NCI-H345 treated with DMSO at 0.1 percent for 48 hours (cell line): ENCODE measurements around the gene SFXN2.
"Not testable (repeated sequence)": the region's sequence is repeated elsewhere in the genome, so short reads cannot be mapped to it uniquely, and the experiment has no call there.

Experiments
- DNase-seq: peaks from one replicate; lab custom pipeline; 2025; ENCODE audit not compliant: unreplicated experiment; lab: John Stamatoyannopoulos, UW

SFXN2 gene

GRCh38 chr10:102720337-102720736, 5.9 kb downstream of the SFXN2 start:
- DNase-seq: no peak

- no peak for DNase-seq
These were observed 6.4 kb downstream of the SFXN2 start for GRCh38 chr10:102720775-102721301.

- no peak for DNase-seq
These were observed 7.5 kb downstream of the SFXN2 start for GRCh38 chr10:102721954-102722353.

- DNase-seq: no peak
These were observed 9.6 kb downstream of the SFXN2 start for GRCh38 chr10:102723989-102724388.

DNA sequence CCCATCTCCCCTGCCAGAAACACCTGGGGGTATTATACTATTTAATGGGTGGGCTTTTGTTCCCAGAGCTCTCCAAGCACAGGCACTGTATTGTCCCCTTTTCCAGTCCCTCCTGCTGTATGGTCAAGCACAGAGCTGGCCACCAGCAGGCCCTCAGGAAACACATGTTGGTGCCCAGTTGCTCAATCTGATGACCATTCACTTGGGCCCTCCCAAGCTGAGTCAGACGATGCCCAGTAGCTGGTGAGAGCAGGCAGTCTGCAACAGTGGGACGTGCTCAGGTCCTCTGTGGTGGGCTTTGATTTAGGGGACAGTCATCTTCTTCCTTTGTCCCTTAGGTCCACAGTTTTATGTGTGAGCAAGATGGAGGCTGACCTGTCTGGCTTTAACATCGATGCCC, 11.8 kb downstream of the SFXN2 start:
- DNase-seq: no peak

- DNase-seq: no peak
These were observed 12.8 kb downstream of the SFXN2 start for GRCh38 chr10:102727037-102727818.

- no peak for DNase-seq
These were observed 14.9 kb downstream of the SFXN2 start for GRCh38 chr10:102729029-102730026.

DNA sequence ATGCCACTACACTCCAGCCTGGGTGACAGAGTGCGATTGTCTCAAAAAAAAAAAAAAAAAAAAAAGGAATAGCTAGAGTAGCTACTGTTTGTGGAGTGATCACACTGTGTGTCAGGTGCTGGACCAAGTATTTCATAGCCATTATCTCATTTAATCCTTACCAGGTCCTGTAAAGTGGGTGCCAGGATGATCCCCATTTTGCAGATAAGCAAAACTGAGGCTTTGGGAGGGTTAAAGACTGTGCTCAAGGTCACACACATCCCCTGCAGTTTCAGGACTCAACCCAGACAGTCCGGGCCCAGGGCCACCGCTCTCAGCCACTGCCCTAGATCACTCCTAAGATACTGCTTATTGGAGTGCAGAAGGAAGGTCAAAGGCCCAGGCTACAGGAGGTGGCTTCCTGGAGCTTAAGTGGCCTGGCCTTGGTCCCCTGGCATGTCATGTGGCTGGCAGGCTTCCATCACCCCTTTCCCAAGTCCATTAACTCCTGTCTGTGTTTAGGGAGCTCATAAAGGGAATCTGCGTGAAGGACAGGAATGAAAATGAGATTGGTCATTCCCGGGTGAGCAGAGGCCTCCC, 16.9 kb downstream of the SFXN2 start:
- no peak for DNase-seq

GRCh38 chr10:102732661-102733060, 18.2 kb downstream of the SFXN2 start:
- no peak for DNase-seq

GRCh38 chr10:102735065-102735562, 20.7 kb downstream of the SFXN2 start:
- DNase-seq: no peak

- DNase-seq: no peak
These were observed 24.3 kb downstream of the SFXN2 start for GRCh38 chr10:102738692-102739121.

- DNase-seq: no peak
These were observed 25.8 kb downstream of the SFXN2 start for GRCh38 chr10:102740229-102740628.

DNA sequence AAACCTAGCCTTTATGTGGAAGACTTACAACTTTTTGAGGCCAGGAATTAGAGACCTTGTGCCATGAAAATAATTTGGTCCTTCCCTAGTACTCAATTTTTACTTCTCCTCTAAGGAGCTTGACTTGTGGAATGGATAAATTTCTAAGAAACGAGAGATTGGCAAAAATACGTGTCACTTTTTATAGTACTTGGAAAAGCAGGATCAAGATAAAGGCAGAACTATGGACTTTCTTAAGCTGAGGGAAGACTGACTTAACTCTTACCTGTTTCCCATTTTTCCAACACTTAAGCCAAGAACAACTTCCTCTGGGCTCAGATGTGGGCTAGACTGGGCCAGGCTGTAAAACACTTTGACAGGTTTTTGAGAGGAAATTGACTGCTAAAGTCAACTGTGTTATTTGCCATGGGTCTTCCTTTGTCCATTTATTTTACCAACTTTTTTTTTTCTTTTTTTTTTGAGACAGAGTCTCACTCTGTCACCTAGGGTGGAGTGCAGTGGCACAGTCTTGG, 27.3 kb downstream of the SFXN2 start:
- DNase-seq: no peak

GRCh38 chr10:102742313-102742712, 27.9 kb downstream of the SFXN2 start:
- DNase-seq: not testable (repeated sequence)

DNA sequence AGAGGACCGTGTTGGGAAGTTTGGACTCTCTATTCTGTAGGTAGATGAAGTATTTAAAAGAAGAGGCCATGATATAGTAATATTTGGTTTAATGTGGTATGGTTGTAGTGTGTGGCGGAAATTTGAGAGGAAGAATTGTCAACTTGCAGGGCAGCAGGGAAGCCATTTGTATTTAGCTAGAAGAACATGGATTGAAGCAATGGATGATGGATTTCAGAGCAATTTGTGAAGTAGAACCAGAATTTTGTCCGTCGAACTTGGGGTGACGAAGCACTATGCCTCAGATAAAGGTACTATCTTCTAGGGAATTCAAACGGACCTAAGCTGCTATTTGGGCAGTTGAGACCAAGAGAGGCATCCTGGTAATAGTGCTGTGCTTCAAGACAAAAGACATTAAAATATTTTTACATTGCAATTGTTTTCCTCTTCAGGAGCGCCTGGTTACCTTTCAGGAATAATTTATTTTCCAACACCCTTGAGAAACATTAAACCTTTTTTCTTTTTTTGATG, 28.7 kb downstream of the SFXN2 start:
- no peak for DNase-seq

DNA sequence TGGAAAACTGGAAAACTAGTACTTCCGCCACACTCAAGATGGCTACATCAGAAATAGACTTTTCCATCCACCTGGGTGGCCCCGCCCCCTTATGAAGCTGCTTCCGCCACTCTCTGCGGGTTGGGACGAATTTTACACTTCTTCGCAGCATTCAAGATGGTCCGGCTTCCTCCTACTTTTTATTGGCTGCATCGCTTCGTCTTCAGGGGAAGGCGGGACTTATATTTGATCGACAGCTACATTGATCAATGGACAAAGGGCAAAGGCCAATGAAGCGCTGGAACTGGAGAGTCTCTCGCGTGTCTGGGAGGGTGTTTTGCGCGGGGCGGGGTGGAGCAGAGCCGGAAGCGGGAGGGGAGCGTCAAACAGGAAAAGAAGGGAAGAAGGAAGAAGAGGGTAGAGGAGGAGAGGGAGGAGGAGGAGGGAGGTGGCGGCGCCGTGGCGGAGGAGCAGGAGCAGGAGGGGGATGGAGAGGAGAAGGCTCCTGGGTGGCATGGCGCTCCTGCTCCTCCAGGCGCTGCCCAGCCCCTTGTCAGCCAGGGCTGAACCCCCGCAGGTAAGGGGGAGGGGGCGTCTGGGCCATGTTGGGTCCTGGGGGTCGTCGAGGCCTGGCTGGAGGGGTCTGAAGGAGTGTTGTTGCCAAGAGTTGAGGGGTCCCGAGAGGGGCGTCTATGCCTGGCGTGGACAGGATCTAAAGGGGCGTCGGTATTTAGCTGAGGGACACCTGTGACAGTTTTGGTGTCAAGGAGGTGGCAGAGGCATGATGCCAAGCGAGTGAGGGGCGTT, 29.3 kb downstream of the SFXN2 start, which contains the start of gene WBP1L:
Gene WBP1L, plus strand, starts transcription at position 361 of the 786 bp plus-strand sequence. Its CDS starts 106 bp downstream, at position 467.
- peak; percentile 96 for DNase-seq

DNA sequence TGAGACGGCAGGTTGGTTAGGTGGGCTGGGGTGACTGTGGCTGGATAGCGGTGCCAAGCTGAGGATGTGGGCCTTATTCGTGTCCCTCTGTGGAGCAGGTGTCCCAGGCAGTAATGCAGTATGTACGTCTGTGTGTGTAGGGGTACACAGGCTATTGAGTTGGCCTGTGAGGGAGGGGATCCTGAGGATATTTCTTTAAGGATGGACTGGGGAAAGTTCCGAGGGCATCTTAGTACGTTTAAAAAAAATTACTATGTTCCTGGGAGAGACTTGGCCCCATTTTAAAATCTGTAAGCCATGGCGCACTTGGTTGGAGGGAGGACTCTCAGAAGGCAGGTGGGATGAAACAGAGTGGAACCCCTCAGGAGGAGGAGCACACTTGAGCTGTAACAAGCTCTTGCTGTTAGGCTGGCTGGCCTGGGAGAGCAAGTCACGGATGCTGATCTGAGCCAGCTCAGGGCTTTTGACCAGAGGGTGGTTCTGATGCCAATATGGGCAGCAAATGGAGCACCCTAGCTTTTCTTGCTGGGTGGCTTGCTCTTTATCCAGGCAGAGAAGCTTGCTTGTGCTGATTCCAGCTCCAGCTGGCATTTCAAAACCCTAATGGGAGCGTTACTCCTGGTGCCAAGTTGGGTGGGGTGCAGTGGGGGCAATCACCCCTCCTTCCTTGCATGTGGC, 30.1 kb downstream of the SFXN2 start:
- DNase-seq: no peak

DNA sequence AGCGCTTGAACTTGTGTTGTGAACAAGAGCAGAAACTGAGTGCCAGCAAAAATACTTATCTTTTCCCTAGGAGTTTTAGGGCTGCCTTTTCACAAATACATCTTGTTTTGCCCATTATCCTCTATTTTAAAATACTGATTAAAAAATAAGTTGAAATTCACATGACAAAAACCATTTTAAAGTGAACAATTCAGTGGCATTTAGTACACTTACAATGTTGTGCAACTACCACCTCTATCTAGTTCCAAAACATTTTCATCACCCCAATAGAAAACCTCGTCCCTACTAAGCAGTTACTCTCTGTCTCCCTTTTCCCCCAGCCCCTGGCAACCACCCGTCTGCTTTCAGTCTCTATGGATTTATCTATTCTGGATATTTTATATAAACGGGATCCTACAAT, 30.7 kb downstream of the SFXN2 start:
- no peak for DNase-seq

DNA sequence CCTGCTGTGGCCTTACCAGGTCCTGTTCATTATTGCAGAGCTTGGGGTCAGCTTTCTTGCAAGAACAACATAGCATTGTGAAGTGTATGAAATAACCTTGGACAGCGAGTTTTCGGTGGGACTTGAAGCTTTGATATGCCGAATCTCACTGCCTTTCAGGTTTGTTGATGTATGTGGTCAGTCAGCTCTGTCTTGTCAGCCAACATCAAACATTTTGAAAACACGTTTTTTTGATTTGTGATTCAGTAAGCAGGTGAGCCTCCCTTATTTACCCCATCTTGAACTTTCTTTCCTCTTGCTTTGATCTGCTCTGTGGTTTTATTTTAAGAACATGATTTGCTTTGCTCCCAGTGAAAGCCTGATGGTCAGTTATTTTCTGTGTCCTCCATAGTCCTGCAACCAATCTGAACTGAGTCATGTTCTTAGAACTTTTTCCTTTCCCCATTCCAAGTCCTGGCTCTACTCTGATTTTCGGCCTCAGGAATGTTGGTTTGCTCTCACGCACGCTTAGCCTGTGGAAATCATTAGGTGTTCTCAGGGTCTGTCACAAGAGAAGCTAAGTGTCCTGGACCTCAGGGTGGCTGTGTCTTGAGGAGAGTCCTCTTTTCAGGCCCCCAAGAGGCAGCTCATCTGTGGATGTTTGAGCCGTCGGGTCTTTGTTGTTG, 38.0 kb downstream of the SFXN2 start:
- no peak for DNase-seq
